B cell (primary cell): Measurements from ENCODE around the gene GYS2. TPM values are rescaled to one million over a fixed set of nuclear protein-coding genes. Genes with fewer than 3 reads are reported as not detected.

Source experiments
- ATAC-seq: fragments of 200-7000 bp; cut with Tn5 transposase; one replicate; pipeline ENCODE4 v1.10.0; 2021; ENCODE audit warnings: low read depth, mild to moderate bottlenecking, moderate number of reproducible peaks, moderate library complexity
- CTCF ChIA-PET: fragments of 350-600 bp; sonication (Branson Sonifier 250); formaldehyde crosslinking; loops from one replicate; lab custom pipeline; 2021; ENCODE audit warnings: antibody characterized with exemption, inconsistent platforms; lab: Charles Lee
- POLR2A ChIA-PET: fragments of 350-600 bp; sonication (Branson Sonifier 250); formaldehyde crosslinking; loops from one replicate; lab custom pipeline; 2021; ENCODE audit warnings: antibody characterized with exemption; lab: Charles Lee
- DNase-seq: peaks from one replicate; pipeline ENCODE4 v3.0.0; 2013
- H2AFZ ChIP-seq: 2 replicates; pipeline ENCODE4 v1.6.1; 2012; ENCODE audit warnings: mild to moderate bottlenecking, low read depth, low read length; ENCODE audit not compliant: insufficient read depth, poor library complexity, severe bottlenecking
- H3K27ac ChIP-seq, 2 donors: 1 replicate in 1 of 2; 2 replicates in 1 of 2; pipeline ENCODE4 v1.5.1; 2012 to 2013; ENCODE audit warnings: low read length in 2 of 2, mild to moderate bottlenecking in 2 of 2, moderate library complexity in 1 of 2
- H3K27me3 ChIP-seq, 4 experiments: fragments of 200-600 bp in 1 of 4; sonication (generic) in 1 of 4; replicated peaks in 1 of 4; 1 replicate in 2 of 4; 2 replicates in 2 of 4; pipeline versions ENCODE4 v1.6.1 to v1.7.0; 2013 to 2016; ENCODE audit warnings: low read length in 3 of 4, mild to moderate bottlenecking in 2 of 4, mixed read lengths in 1 of 4, moderate library complexity in 1 of 4; ENCODE audit not compliant: insufficient read depth in 4 of 4, control insufficient read depth in 3 of 4; ENCODE audit errors: control extremely low read depth in 1 of 4
- H3K36me3 ChIP-seq, 2 experiments: replicated peaks in 1 of 2; 1 replicate in 1 of 2; 2 replicates in 1 of 2; pipeline versions ENCODE4 v1.6.1 to v1.7.1; 2013; ENCODE audit warnings: low read length in 1 of 2; ENCODE audit not compliant: insufficient read depth in 2 of 2, control insufficient read depth in 1 of 2; ENCODE audit errors: control extremely low read depth in 1 of 2, extremely low read depth in 1 of 2
- H3K4me1 ChIP-seq, 2 donors: fragments of 200-600 bp in 1 of 2; sonication (generic) in 1 of 2; 1 replicate in 1 of 2; 2 replicates in 1 of 2; pipeline versions ENCODE4 v1.5.1 to v1.6.1; 2013 to 2017; ENCODE audit warnings: low read length in 2 of 2; ENCODE audit not compliant: control insufficient read depth in 2 of 2, insufficient read depth in 2 of 2
- H3K4me2 ChIP-seq: replicated peaks from 2 replicates; pipeline ENCODE3; 2012; ENCODE audit warnings: mild to moderate bottlenecking, low read depth, low read length; ENCODE audit not compliant: poor library complexity, severe bottlenecking
- H3K4me3 ChIP-seq, 5 experiments: fragments of 200-600 bp in 1 of 5; sonication (generic) in 1 of 5; 1 replicate in 3 of 5; 2 replicates in 2 of 5; pipeline versions ENCODE4 v1.5.1 to v1.7.0; 2011 to 2016; ENCODE audit warnings: low read length in 4 of 5, mild to moderate bottlenecking in 4 of 5, low read depth in 2 of 5, control low read depth in 1 of 5, moderate library complexity in 1 of 5; ENCODE audit not compliant: insufficient read depth in 1 of 5; ENCODE audit errors: control extremely low read depth in 1 of 5, extremely low read depth in 1 of 5
- H3K79me2 ChIP-seq: fragments of 200-600 bp; sonication (generic); one replicate; pipeline ENCODE4 v1.6.0; 2016; ENCODE audit warnings: low read length; ENCODE audit not compliant: control insufficient read depth, insufficient read depth
- H3K9ac ChIP-seq: fragments of 200-600 bp; sonication (generic); 2 replicates; pipeline ENCODE4 v1.6.1; 2017; ENCODE audit warnings: mild to moderate bottlenecking, low read length, moderate library complexity
- H3K9me3 ChIP-seq, 3 donors: one replicate each; pipeline versions ENCODE4 v1.6.1 to v1.7.1; 2013; ENCODE audit warnings: low read length in 2 of 3; ENCODE audit not compliant: control insufficient read depth in 2 of 3, insufficient read depth in 1 of 3; ENCODE audit errors: control extremely low read depth in 1 of 3
- H4K20me1 ChIP-seq: 2 replicates; pipeline ENCODE4 v1.6.0; 2012; ENCODE audit warnings: mild to moderate bottlenecking, low read length; ENCODE audit not compliant: insufficient read depth, control insufficient read depth, poor library complexity, severe bottlenecking
- H3K27ac Mint-ChIP-seq: one replicate; pipeline ENCODE4 v1.8.0; 2021; ENCODE audit warnings: mixed read lengths
- H3K27me3 Mint-ChIP-seq: one replicate; pipeline ENCODE4 v1.8.0; 2021; ENCODE audit warnings: mixed read lengths
- H3K4me1 Mint-ChIP-seq: one replicate; pipeline ENCODE4 v1.8.0; 2021; ENCODE audit warnings: mixed read lengths
- H3K4me3 Mint-ChIP-seq: one replicate; pipeline ENCODE4 v1.8.0; 2021; ENCODE audit warnings: mixed read lengths
- H3K9me3 Mint-ChIP-seq: one replicate; pipeline ENCODE4 v1.8.0; 2022; ENCODE audit warnings: mixed read lengths; ENCODE audit not compliant: insufficient read depth
- EZH2 ChIP-seq: IDR thresholded peaks from 2 replicates; pipeline ENCODE4 v1.6.1; 2012; ENCODE audit warnings: borderline replicate concordance, low read depth, mild to moderate bottlenecking, moderate library complexity, low read length; ENCODE audit not compliant: insufficient read depth, poor library complexity, severe bottlenecking
- WGBS: methylation state at CpG from one replicate; pipeline ENCODE4 v1.1.5; 2013; ENCODE audit warnings: missing lambda C conversion rate; ENCODE audit not compliant: insufficient coverage; 5-methylcytosine and 5-hydroxymethylcytosine counted together
- intact Hi-C: fragments of 100-400 bp; cut with micrococcal nuclease; formaldehyde crosslinking; loops from one replicate; pipeline ENCODE4 v1.10.0; 2022
- polyA plus RNA-seq: library from polyadenylated mRNA; depleted of rRNA; stranded (reverse); fragments of >200 nt; gene quantifications from 2 replicates; pipeline ENCODE4 v1.2.3, GENCODE V29; 2012
- total RNA-seq, 2 donors: library from RNA; stranded (reverse); fragments of 120-200 nt in 1 of 2; gene quantifications; 1 replicate in 1 of 2; 2 replicates in 1 of 2; pipeline versions ENCODE4 v1.2.3 to v1.2.4, GENCODE V29; 2013 to 2022
- TF ChIP-seq, protein P1 (sequence below): fragments of 200-600 bp; IDR thresholded peaks from one replicate; pipeline ENCODE4 v1.8.0; 2022; ENCODE audit warnings: antibody characterized with exemption, mild to moderate bottlenecking

GYS2 gene
- total and polyA plus RNA-seq, 2 donors (not counting 1 experiment from before 2014, with no cell fraction given) = not detected

DNA sequence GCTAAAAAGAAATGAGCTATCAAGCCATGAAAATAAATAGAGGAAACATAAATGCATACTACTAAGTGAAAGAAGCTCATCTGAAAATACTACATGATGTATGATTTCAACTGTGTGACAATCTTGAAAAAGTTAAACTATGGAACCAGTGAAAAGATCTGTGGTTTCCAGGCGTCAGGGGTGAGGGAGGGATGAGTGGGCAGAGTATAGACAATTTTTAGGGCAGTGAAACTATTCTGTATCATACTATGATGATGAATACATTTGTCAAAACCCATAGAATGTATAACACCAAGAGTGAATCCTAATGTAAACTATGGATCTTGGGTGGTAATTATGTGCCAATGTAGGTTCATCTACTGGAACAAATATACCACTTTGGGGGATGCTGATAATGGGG lies 57.2 kb downstream of the GYS2 start:
- Mint-ChIP-seq H3K4me1 (no peaks in the 10 kb centered on the region), H3K9me3 (no peaks in the 10 kb centered on the region), H3K27ac (no peak overlapping the region), H3K4me3 (no peak overlapping the region), H3K27me3 (peaks cover 16% of the 10 kb centered on the region)
- ChIA-PET POLR2A (no interaction called here), CTCF (no interaction called here)
- Histone ChIP-seq H2AFZ (no peak overlapping the region), H4K20me1 (no peaks in the 10 kb centered on the region), H3K27ac (no peak overlapping the region), H3K4me1 (no peaks in the 10 kb centered on the region), H3K9me3 (no peaks in the 10 kb centered on the region), H3K79me2 (no peaks in the 10 kb centered on the region), H3K36me3 (no peaks in the 10 kb centered on the region), H3K27me3 (no peaks in the 10 kb centered on the region), H3K9ac (no peak overlapping the region), H3K4me3 (no peak overlapping the region), H3K4me2 (no peak overlapping the region)
- WGBS = no CpG with 5 or more reads among the region's 1 CpG
- TF ChIP-seq, protein P1, sequence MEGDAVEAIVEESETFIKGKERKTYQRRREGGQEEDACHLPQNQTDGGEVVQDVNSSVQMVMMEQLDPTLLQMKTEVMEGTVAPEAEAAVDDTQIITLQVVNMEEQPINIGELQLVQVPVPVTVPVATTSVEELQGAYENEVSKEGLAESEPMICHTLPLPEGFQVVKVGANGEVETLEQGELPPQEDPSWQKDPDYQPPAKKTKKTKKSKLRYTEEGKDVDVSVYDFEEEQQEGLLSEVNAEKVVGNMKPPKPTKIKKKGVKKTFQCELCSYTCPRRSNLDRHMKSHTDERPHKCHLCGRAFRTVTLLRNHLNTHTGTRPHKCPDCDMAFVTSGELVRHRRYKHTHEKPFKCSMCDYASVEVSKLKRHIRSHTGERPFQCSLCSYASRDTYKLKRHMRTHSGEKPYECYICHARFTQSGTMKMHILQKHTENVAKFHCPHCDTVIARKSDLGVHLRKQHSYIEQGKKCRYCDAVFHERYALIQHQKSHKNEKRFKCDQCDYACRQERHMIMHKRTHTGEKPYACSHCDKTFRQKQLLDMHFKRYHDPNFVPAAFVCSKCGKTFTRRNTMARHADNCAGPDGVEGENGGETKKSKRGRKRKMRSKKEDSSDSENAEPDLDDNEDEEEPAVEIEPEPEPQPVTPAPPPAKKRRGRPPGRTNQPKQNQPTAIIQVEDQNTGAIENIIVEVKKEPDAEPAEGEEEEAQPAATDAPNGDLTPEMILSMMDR = no peak
- TF ChIP-seq EZH2 = no peak
- intact Hi-C loops = no loop called here
- no peak for DNase-seq
- ATAC-seq = no peak

DNA sequence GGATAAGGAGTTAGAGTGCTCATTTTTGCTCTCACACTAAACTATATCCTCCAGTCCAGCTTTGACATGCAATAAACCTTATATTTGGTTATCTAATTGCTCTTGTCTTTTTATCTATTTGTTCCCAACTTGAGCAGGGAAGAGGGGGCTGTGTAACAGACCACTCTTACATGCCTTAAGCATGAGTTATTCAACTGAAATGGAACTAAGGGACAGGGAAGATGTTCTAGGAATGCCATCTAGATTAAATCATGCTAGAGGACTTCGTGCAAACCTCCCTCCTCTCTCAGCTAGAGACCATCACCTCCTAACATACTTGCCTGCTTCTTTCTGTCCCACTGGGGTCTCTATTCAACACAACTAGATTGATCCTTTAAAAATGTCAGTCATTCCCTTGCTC lies 57.9 kb downstream of the GYS2 start:
- Histone ChIP-seq H3K27me3 (peaks cover 0 to 4% (median 0%) of the 10 kb centered on the region in 4 experiments), H2AFZ (no peak overlapping the region), H3K4me2 (no peak overlapping the region), H4K20me1 (no peaks in the 10 kb centered on the region), H3K4me1 (no peaks in the 10 kb centered on the region), H3K79me2 (no peaks in the 10 kb centered on the region), H3K9me3 (no peaks in the 10 kb centered on the region), H3K4me3 (no peak overlapping the region), H3K27ac (no peak overlapping the region), H3K36me3 (no peaks in the 10 kb centered on the region), H3K9ac (no peak overlapping the region)
- Mint-ChIP-seq H3K4me1 (no peaks in the 10 kb centered on the region), H3K4me3 (no peak overlapping the region), H3K27ac (no peak overlapping the region), H3K9me3 (no peaks in the 10 kb centered on the region), H3K27me3 (peaks cover 18% of the 10 kb centered on the region)
- ChIA-PET POLR2A (no interaction called here), CTCF (no interaction called here)
- WGBS = no CpG with 5 or more reads among the region's 1 CpG
- intact Hi-C loops = no loop called here
- ATAC-seq = no peak
- DNase-seq = no peak
- TF ChIP-seq, protein P1 = no peak
- no peak for TF ChIP-seq EZH2
